Heart left ventricle (tissue), 16 donors: ENCODE measurements around the gene LPP. TPM values are rescaled to one million over a fixed set of nuclear protein-coding genes. Genes with fewer than 3 reads are reported as not detected.

Source experiments
- ATAC-seq, 4 donors: fragments of 200-7000 bp; cut with Tn5 transposase; one replicate each; pipeline ENCODE4 v1.9.1; 2020 to 2022; ENCODE audit warnings: moderate library complexity in 4 of 4, mild to moderate bottlenecking in 3 of 4, moderate number of reproducible peaks in 1 of 4
- DNase-seq, 5 donors: peaks; one replicate each; pipeline ENCODE4 v3.0.0-alpha.2; 2020
- H3K27ac ChIP-seq, 12 donors: fragments of 200-600 bp; sonication (generic) in 4 of 12; one replicate each; pipeline versions ENCODE4 v1.5.0 to v1.8.0; 2016 to 2022; ENCODE audit warnings: mild to moderate bottlenecking in 2 of 12
- H3K27me3 ChIP-seq, 9 donors: fragments of 200-600 bp; sonication (generic) in 2 of 9; one replicate each; pipeline versions ENCODE4 v1.5.1 to v1.8.0; 2016 to 2022; ENCODE audit warnings: mild to moderate bottlenecking in 3 of 9
- H3K36me3 ChIP-seq, 9 donors: fragments of 200-600 bp; sonication (generic) in 2 of 9; one replicate each; pipeline versions ENCODE4 v1.5.0 to v1.8.0; 2018 to 2022; ENCODE audit warnings: mild to moderate bottlenecking in 2 of 9
- H3K4me1 ChIP-seq, 12 donors: fragments of 200-600 bp; sonication (generic) in 4 of 12; one replicate each; pipeline versions ENCODE4 v1.5.0 to v1.8.0; 2016 to 2022; ENCODE audit warnings: mild to moderate bottlenecking in 3 of 12
- H3K4me3 ChIP-seq, 12 donors: fragments of 200-600 bp; sonication (generic) in 4 of 12; one replicate each; pipeline versions ENCODE4 v1.5.0 to v1.8.0; 2017 to 2022; ENCODE audit warnings: mild to moderate bottlenecking in 9 of 12, moderate library complexity in 4 of 12
- H3K9me3 ChIP-seq, 12 donors: fragments of 200-600 bp; sonication (generic) in 4 of 12; one replicate each; pipeline versions ENCODE4 v1.5.0 to v1.8.0; 2016 to 2022; ENCODE audit warnings: mild to moderate bottlenecking in 1 of 12
- CTCF ChIP-seq, 12 donors: fragments of 200-600 bp; sonication (generic) in 4 of 12; IDR thresholded peaks; one replicate each; pipeline versions ENCODE4 v1.5.0 to v1.8.0; 2018 to 2022; ENCODE audit warnings: antibody characterized with exemption in 12 of 12, mild to moderate bottlenecking in 5 of 12
- POLR2A ChIP-seq, 2 donors: fragments of 450-650 bp; IDR thresholded peaks; one replicate each; pipeline ENCODE4 v1.6.1; 2017; ENCODE audit warnings: antibody characterized with exemption in 2 of 2, mild to moderate bottlenecking in 2 of 2, moderate library complexity in 2 of 2
- WGBS, 4 donors: extraction: QIAGEN DNeasy Blood & Tissue Kit in 2 of 4; methylation state at CpG; one replicate each; pipeline versions ENCODE4 v1.1.5 to v1.1.7; 2013 to 2018; 5-methylcytosine and 5-hydroxymethylcytosine counted together
- intact Hi-C, 10 donors: fragments of 100-400 bp; cut with DNase I; formaldehyde crosslinking; loops; one replicate each; pipeline versions ENCODE4 v1.11.1 to v1.14.2; 2022
- polyA plus RNA-seq, 2 donors: library from polyadenylated mRNA; stranded (reverse); fragments of 200-250 nt; gene quantifications; one replicate each; pipeline ENCODE4 v1.2.3, GENCODE V29; 2013
- total RNA-seq, 9 donors: library from RNA; depleted of rRNA in 2 of 9; stranded (reverse); fragments of >200 nt in 2 of 9; fragmentation: NEBNext Ultra II Directional in 3 of 9; extraction: Animal tissue kit (Norgen Biotek cat#: 25700) in 3 of 9; gene quantifications; one replicate each; pipeline versions ENCODE4 v1.1.0 to v1.2.4, GENCODE V29; 2016 to 2023
- donor health status: ischemic (EF 13 %, LVEDD 7.1; RV severe dilation, severe dysfunction).
- donor health status: healthy with polysubstance abuse.
- donor health status: DM: no; HTN: yes; CAD: no.
- donor health status: DM: no; HTN: no; CAD: no.
- donor health status: ischemic (EF 25% LVEDD 6.9; RV normal size, moderate dysfunction).
- donor health status: ischemic (EF 25% LVEDD 5.7; RV mildly dilated, moderate dysfunction).
- donor health status: healthy.
- donor health status: DM: yes; HTN: yes; CAD: no.
- donor health status: ischemic (EF 35%, LVEDD 5.7; RV mildly dilated, moderate dysfunction).
- donor health status: nonischemic (EF 11% LVEDD 7.7; RV severe dilation, severe dysfunction).
- donor health status: DM: yes; HTN: yes; CAD: no.
- donor health status: PGD.
- donor health status: ischemic (EF 29% LVEDD 5.4; RV normal size, mild dysfunction).
- donor health status: nonischemic (EF 23%, LVEDD 6.1; RV moderate dilation, normal function).

Gene LPP
- total and polyA plus RNA-seq, 11 donors: 9.2 to 178 (median 100) TPM

GRCh38 chr3:188394623-188395022 lies 240.7 kb downstream of the LPP start:
- TF ChIP-seq POLR2A (IDR thresholded peaks at IDR 0.05) (no peak), CTCF (IDR thresholded peaks at IDR 0.05) (no peak)
- intact Hi-C loops: loop anchor here in 4 of 10 donors (5.0 to 10.0 kb wide), 4 partner anchors 47 to 650 kb away; partner anchors contain the start of gene BCL6 (in 2 of the 4)
- Histone ChIP-seq H3K36me3 (no peaks in the 10 kb centered on the region), H3K27me3 (no peaks in the 10 kb centered on the region), H3K9me3 (no peaks in the 10 kb centered on the region), H3K4me3 (no peak overlapping the region), H3K4me1 (peaks cover 0 to 55% (median 46%) of the 10 kb centered on the region in 12 donors), H3K27ac (peak overlapping the region in 1 of 12 donors; percentile 26)
- WGBS, 4 donors: 69 to 87% (median 76%) methylated on average over 1 of the region's 1 CpG
- DNase-seq (no peak), ATAC-seq (no peak)

GRCh38 chr3:188396251-188396650 lies 242.3 kb downstream of the LPP start:
- Histone ChIP-seq H3K9me3 (no peaks in the 10 kb centered on the region), H3K4me1 (peaks cover 0 to 55% (median 37%) of the 10 kb centered on the region in 12 donors), H3K27ac (peak overlapping the region in 10 of 12 donors; percentile 50 to 81 (median 73)), H3K36me3 (no peaks in the 10 kb centered on the region), H3K4me3 (no peak overlapping the region), H3K27me3 (no peaks in the 10 kb centered on the region)
- ATAC-seq: no peak
- DNase-seq: no peak
- 64 to 77% (median 72%) methylated on average over 2 of the region's 2 CpGs for WGBS, 4 donors
- intact Hi-C loops: loop anchor here in 3 of 10 donors (5.0 to 10.0 kb wide), 4 partner anchors 49 to 651 kb away; partner anchors contain the start of gene BCL6 (in 2 of the 3)
- TF ChIP-seq CTCF (IDR thresholded peaks at IDR 0.05) (no peak), POLR2A (IDR thresholded peaks at IDR 0.05) (no peak)

GRCh38 chr3:188396900-188397299 lies 242.9 kb downstream of the LPP start:
- H3K36me3 ChIP-seq: no peaks in the 10 kb centered on the region
- peak overlapping the region; percentile 43 to 81 (median 72) for H3K27ac ChIP-seq
- H3K9me3 ChIP-seq: peaks cover 0 to 1% (median 0%) of the 10 kb centered on the region in 12 donors
- WGBS, 4 donors: 32 to 44% (median 43%) methylated on average over 3 of the region's 3 CpGs
- no peaks in the 10 kb centered on the region for H3K27me3 ChIP-seq
- peak overlapping the region in 8 of 12 donors; percentile 2 to 33 (median 24) for H3K4me3 ChIP-seq
- TF ChIP-seq POLR2A (IDR thresholded peaks at IDR 0.05) (no peak), CTCF (IDR thresholded peaks at IDR 0.05) (no peak)
- H3K4me1 ChIP-seq: peaks cover 0 to 51% (median 34%) of the 10 kb centered on the region in 12 donors
- no peak for DNase-seq
- peak in 1 of 4 donors; percentile 39 for ATAC-seq
- intact Hi-C loops: loop anchor here in 3 of 10 donors (5.0 to 10.0 kb wide), 4 partner anchors 50 to 652 kb away; partner anchors contain the start of gene BCL6 (in 2 of the 3)

GRCh38 chr3:188397766-188398705 lies 244.1 kb downstream of the LPP start:
- Histone ChIP-seq H3K27ac (peak overlapping the region; percentile 43 to 81 (median 72)), H3K4me3 (peak overlapping the region in 9 of 12 donors; percentile 2 to 33 (median 23)), H3K9me3 (peaks cover 0 to 6% (median 0%) of the 10 kb centered on the region in 12 donors), H3K4me1 (peaks cover 0 to 56% (median 29%) of the 10 kb centered on the region in 12 donors), H3K36me3 (no peaks in the 10 kb centered on the region), H3K27me3 (no peaks in the 10 kb centered on the region)
- DNase-seq (peak in 4 of 5 donors; percentile 16 to 60 (median 57)), ATAC-seq (peak; percentile 40 to 83 (median 62))
- intact Hi-C loops: loop anchor here in 3 of 10 donors (5.0 to 10.0 kb wide), 4 partner anchors 51 to 653 kb away; partner anchors contain the start of gene BCL6 (in 2 of the 3)
- no peak for TF ChIP-seq POLR2A (IDR thresholded peaks at IDR 0.05)
- whole genome bisulfite sequencing, 4 donors: 57 to 63% (median 63%) methylated on average over 12 of the region's 12 CpGs
